OCI-LY7 (cell line): ENCODE results near the gene TBX6.

Experiments used
- EZH2phosphoT487 ChIP-seq: fragments of 200-600 bp; sonication (generic); IDR thresholded peaks from 2 replicates; pipeline ENCODE4 v1.6.1; 2018; ENCODE audit warnings: low read depth, borderline replicate concordance, mild to moderate bottlenecking, mixed run types, antibody characterized with exemption, low read length, moderate library complexity, mixed read lengths
- TF ChIP-seq, protein P1 (sequence below): fragments of 200-600 bp; sonication (generic); conservative IDR thresholded peaks from 2 replicates; pipeline ENCODE4 v1.5.1; 2014; ENCODE audit warnings: mild to moderate bottlenecking, antibody characterized with exemption, low read length, moderate library complexity, mixed read lengths

DNA sequence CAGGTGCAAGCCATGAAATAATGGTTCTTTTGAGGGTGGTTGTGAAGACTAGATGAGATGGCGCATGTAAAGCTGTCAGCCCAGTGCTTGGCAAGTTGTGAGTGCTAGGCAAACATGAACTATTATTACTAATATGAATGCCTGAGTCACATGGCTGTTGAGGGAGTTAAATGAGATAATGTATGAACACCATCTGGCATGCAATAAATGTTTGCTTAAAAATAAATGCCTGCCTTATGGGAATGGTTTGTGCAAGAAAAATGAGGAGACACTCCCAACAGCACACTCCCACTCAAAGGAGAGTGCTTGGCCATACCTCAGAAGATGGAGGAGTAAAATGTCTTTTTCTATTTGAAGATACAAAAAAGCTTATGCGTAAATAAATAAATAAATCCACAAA, 27.7 kb upstream of the TBX6 start:
- TF ChIP-seq, protein P1, sequence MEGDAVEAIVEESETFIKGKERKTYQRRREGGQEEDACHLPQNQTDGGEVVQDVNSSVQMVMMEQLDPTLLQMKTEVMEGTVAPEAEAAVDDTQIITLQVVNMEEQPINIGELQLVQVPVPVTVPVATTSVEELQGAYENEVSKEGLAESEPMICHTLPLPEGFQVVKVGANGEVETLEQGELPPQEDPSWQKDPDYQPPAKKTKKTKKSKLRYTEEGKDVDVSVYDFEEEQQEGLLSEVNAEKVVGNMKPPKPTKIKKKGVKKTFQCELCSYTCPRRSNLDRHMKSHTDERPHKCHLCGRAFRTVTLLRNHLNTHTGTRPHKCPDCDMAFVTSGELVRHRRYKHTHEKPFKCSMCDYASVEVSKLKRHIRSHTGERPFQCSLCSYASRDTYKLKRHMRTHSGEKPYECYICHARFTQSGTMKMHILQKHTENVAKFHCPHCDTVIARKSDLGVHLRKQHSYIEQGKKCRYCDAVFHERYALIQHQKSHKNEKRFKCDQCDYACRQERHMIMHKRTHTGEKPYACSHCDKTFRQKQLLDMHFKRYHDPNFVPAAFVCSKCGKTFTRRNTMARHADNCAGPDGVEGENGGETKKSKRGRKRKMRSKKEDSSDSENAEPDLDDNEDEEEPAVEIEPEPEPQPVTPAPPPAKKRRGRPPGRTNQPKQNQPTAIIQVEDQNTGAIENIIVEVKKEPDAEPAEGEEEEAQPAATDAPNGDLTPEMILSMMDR = no peak
- no peak for TF ChIP-seq EZH2phosphoT487
